Measurements from ENCODE around the gene GSTT2B.

- TF ChIP-seq CTCF (IDR thresholded peaks at IDR 0.05) = no peak
- TF ChIP-seq REST (IDR thresholded peaks at IDR 0.05; ENCODE audit: insufficient read depth in 1 of 2, low read depth in 2 of 2, low read length in 1 of 2) = no peak
- TF ChIP-seq POLR2AphosphoS5 (IDR thresholded peaks at IDR 0.05; ENCODE audit: low read depth, low read length) = no peak
- TF ChIP-seq SIN3A (IDR thresholded peaks at IDR 0.05; ENCODE audit: borderline replicate concordance, insufficient read depth, low read depth, low read length) = no peak
Observed at GRCh38 chr22:23912293-23912903, 48.6 kb downstream of the GSTT2B start.

All from Panc1 (cell line).